H9 (cell line): ENCODE data around the gene LRIT1. TPM values are rescaled to one million over a fixed set of nuclear protein-coding genes. Genes with fewer than 3 reads are reported as not detected.

Experiments used
- DNase-seq: peaks from one replicate; pipeline ENCODE4 v3.0.0-alpha.2; 2017
- H2AFZ ChIP-seq: one replicate; pipeline ENCODE4 v1.6.1; 2013; ENCODE audit warnings: mild to moderate bottlenecking, low read length, control low read depth, moderate library complexity
- H2AK5ac ChIP-seq: 2 replicates; pipeline ENCODE4 v1.6.1; 2013; ENCODE audit warnings: low read length, control low read depth, mixed read lengths; ENCODE audit not compliant: insufficient read length
- H2BK120ac ChIP-seq: one replicate; pipeline ENCODE4 v1.6.1; 2013; ENCODE audit warnings: low read depth, mild to moderate bottlenecking, low read length, control low read depth, inconsistent platforms; ENCODE audit not compliant: poor library complexity, severe bottlenecking
- H2BK12ac ChIP-seq: 2 replicates; pipeline ENCODE4 v1.6.1; 2013; ENCODE audit warnings: low read length, control low read depth, mixed read lengths, low read depth; ENCODE audit not compliant: insufficient read length
- H2BK15ac ChIP-seq: 2 replicates; pipeline ENCODE4 v1.6.1; 2013; ENCODE audit warnings: low read depth, low read length, control low read depth
- H2BK20ac ChIP-seq: one replicate; pipeline ENCODE4 v1.6.1; 2013; ENCODE audit warnings: low read depth, mild to moderate bottlenecking, low read length, control low read depth, inconsistent platforms; ENCODE audit not compliant: poor library complexity, severe bottlenecking
- H2BK5ac ChIP-seq: 2 replicates; pipeline ENCODE4 v1.6.1; 2013; ENCODE audit warnings: low read length, control low read depth, mixed read lengths; ENCODE audit not compliant: insufficient read length
- H3K14ac ChIP-seq: 2 replicates; pipeline ENCODE4 v1.6.1; 2013; ENCODE audit warnings: low read length, control low read depth; ENCODE audit not compliant: insufficient read depth
- H3K18ac ChIP-seq: 2 replicates; pipeline ENCODE4 v1.6.1; 2013; ENCODE audit warnings: low read depth, mild to moderate bottlenecking, mixed read lengths, low read length, control low read depth; ENCODE audit not compliant: insufficient read length
- H3K23ac ChIP-seq: 2 replicates; pipeline ENCODE4 v1.6.1; 2013; ENCODE audit warnings: low read length, control low read depth, mixed read lengths, low read depth; ENCODE audit not compliant: insufficient read length
- H3K23me2 ChIP-seq: 2 replicates; pipeline ENCODE4 v1.6.1; 2013; ENCODE audit warnings: low read depth, mild to moderate bottlenecking, mixed read lengths, low read length, control low read depth; ENCODE audit not compliant: insufficient read length, poor library complexity, severe bottlenecking
- H3K27ac ChIP-seq: 2 replicates; pipeline ENCODE4 v1.5.1; 2013; ENCODE audit warnings: low read length, control low read depth, mixed read lengths, low read depth; ENCODE audit not compliant: insufficient read length
- H3K27me3 ChIP-seq: 2 replicates; pipeline ENCODE4 v1.6.1; 2013; ENCODE audit warnings: low read length, control low read depth, inconsistent platforms; ENCODE audit not compliant: insufficient read depth
- H3K4ac ChIP-seq: 2 replicates; pipeline ENCODE4 v1.6.1; 2013; ENCODE audit warnings: low read depth, mild to moderate bottlenecking, control low read depth, inconsistent platforms, low read length, moderate library complexity
- H3K4me1 ChIP-seq: 2 replicates; pipeline ENCODE4 v1.6.1; 2013; ENCODE audit warnings: low read length, control low read depth, inconsistent platforms; ENCODE audit not compliant: insufficient read depth
- H3K4me2 ChIP-seq: 2 replicates; pipeline ENCODE4 v1.6.1; 2013; ENCODE audit warnings: low read length, control low read depth, mixed read lengths; ENCODE audit not compliant: insufficient read length, insufficient read depth
- H3K56ac ChIP-seq: 2 replicates; pipeline ENCODE4 v1.6.1; 2013; ENCODE audit warnings: low read depth, mild to moderate bottlenecking, mixed read lengths, low read length, control low read depth; ENCODE audit not compliant: insufficient read length
- H3K79me1 ChIP-seq: 2 replicates; pipeline ENCODE4 v1.6.1; 2013; ENCODE audit warnings: low read depth, mild to moderate bottlenecking, moderate library complexity, low read length, control low read depth, inconsistent platforms; ENCODE audit not compliant: insufficient read depth, poor library complexity, severe bottlenecking
- H3K79me2 ChIP-seq: 2 replicates; pipeline ENCODE4 v1.6.1; 2013; ENCODE audit warnings: low read length, control low read depth, inconsistent platforms; ENCODE audit not compliant: insufficient read depth
- H3K9ac ChIP-seq: 2 replicates; pipeline ENCODE4 v1.6.1; 2013; ENCODE audit warnings: low read length, control low read depth, mixed read lengths; ENCODE audit not compliant: insufficient read length; ENCODE audit errors: extremely low read depth
- H3K9me3 ChIP-seq: one replicate; pipeline ENCODE4 v1.6.1; 2013; ENCODE audit warnings: low read depth, low read length, inconsistent platforms; ENCODE audit not compliant: control insufficient read depth
- H3T11ph ChIP-seq: one replicate; pipeline ENCODE4 v1.6.1; 2013; ENCODE audit warnings: mild to moderate bottlenecking, low read length, control low read depth, inconsistent platforms
- H4K20me1 ChIP-seq: one replicate; pipeline ENCODE4 v1.6.1; 2013; ENCODE audit not compliant: control insufficient read depth, insufficient read length, insufficient read depth
- H4K5ac ChIP-seq: 2 replicates; pipeline ENCODE4 v1.6.1; 2013; ENCODE audit warnings: low read depth, mild to moderate bottlenecking, mixed read lengths, low read length, control low read depth; ENCODE audit not compliant: insufficient read length
- H4K8ac ChIP-seq: replicated peaks from 2 replicates; pipeline ENCODE4 v1.6.1; 2013; ENCODE audit warnings: low read length, control low read depth, mixed read lengths, low read depth; ENCODE audit not compliant: insufficient read length
- H4K91ac ChIP-seq: 2 replicates; pipeline ENCODE4 v1.6.1; 2013; ENCODE audit warnings: low read depth, mild to moderate bottlenecking, moderate library complexity, mixed read lengths, low read length, control low read depth; ENCODE audit not compliant: insufficient read length
- H3K27ac Mint-ChIP-seq, 3 experiments: 2 replicates in 2 of 3; 3 replicates in 1 of 3; pipeline ENCODE4 v1.8.0; 2020 to 2021; ENCODE audit warnings: mixed read lengths in 3 of 3, mild to moderate bottlenecking in 1 of 3, moderate library complexity in 1 of 3
- H3K27me3 Mint-ChIP-seq: 2 replicates; pipeline ENCODE4 v1.8.0; 2021; ENCODE audit warnings: low read depth, mild to moderate bottlenecking, moderate library complexity, mixed read lengths
- H3K36me3 Mint-ChIP-seq, 3 experiments: 2 replicates in 2 of 3; 3 replicates in 1 of 3; pipeline ENCODE4 v1.8.0; 2020 to 2021; ENCODE audit warnings: low read depth in 3 of 3, mixed read lengths in 3 of 3; ENCODE audit not compliant: insufficient read depth in 1 of 3
- H3K4me1 Mint-ChIP-seq, 2 experiments: 2 replicates each; pipeline ENCODE4 v1.8.0; 2020; ENCODE audit warnings: mixed read lengths in 2 of 2
- H3K4me3 Mint-ChIP-seq, 2 experiments: 2 replicates in 1 of 2; 3 replicates in 1 of 2; pipeline ENCODE4 v1.8.0; 2020 to 2021; ENCODE audit warnings: mild to moderate bottlenecking in 2 of 2, mixed read lengths in 2 of 2, moderate library complexity in 1 of 2
- H3K9me3 Mint-ChIP-seq, 2 experiments: 2 replicates in 1 of 2; 3 replicates in 1 of 2; pipeline ENCODE4 v1.8.0; 2020; ENCODE audit warnings: mild to moderate bottlenecking in 2 of 2, mixed read lengths in 2 of 2, moderate library complexity in 1 of 2
- WGBS: extraction: QIAGEN DNeasy Blood & Tissue Kit; methylation state at CpG from one replicate; pipeline ENCODE4 v1.1.7; 2013; ENCODE audit warnings: missing lambda C conversion rate, low lambda C conversion rate, mixed read lengths; ENCODE audit not compliant: insufficient read length; ENCODE audit errors: extremely low coverage; 5-methylcytosine and 5-hydroxymethylcytosine counted together
- total RNA-seq: library from RNA; stranded (reverse); gene quantifications from 2 replicates; pipeline ENCODE4 v1.2.1, GENCODE V29; 2021
- TF ChIP-seq, protein P1 (sequence below): fragments of 200-600 bp; sonication (generic); conservative IDR thresholded peaks from 3 replicates; pipeline ENCODE4 v1.8.0; 2021; ENCODE audit warnings: antibody characterized with exemption, mild to moderate bottlenecking

LRIT1 gene
- total RNA-seq, 1 experiment from 2014 or later: not detected

GRCh38 chr10:84262190-84262956 is 21.0 kb upstream of the LRIT1 start:
- Histone ChIP-seq H4K5ac (no peak overlapping the region), H4K20me1 (no peaks in the 10 kb centered on the region), H3K4ac (no peak overlapping the region), H3K27ac (no peak overlapping the region), H4K91ac (no peak overlapping the region), H2AK5ac (no peak overlapping the region), H3K23me2 (no peaks in the 10 kb centered on the region), H3K79me2 (no peaks in the 10 kb centered on the region), H3K4me2 (no peak overlapping the region), H2AFZ (no peak overlapping the region), H3K4me1 (no peaks in the 10 kb centered on the region), H3K79me1 (no peaks in the 10 kb centered on the region), H3K9me3 (no peaks in the 10 kb centered on the region), H3K9ac (no peak overlapping the region), H3T11ph (no peak overlapping the region), H2BK120ac (no peak overlapping the region), H3K14ac (no peak overlapping the region), H2BK12ac (no peak overlapping the region), H3K18ac (no peak overlapping the region), H2BK20ac (no peak overlapping the region), H3K56ac (no peak overlapping the region), H3K27me3 (no peaks in the 10 kb centered on the region), H2BK5ac (no peak overlapping the region), H3K23ac (no peak overlapping the region), H4K8ac (no peak overlapping the region), H2BK15ac (no peak overlapping the region)
- Mint-ChIP-seq H3K4me3 (no peak overlapping the region; a peak in 1 of 5 replicates), H3K27ac (no peak overlapping the region; a peak in 1 of 7 replicates), H3K27me3 (peaks cover 4% of the 10 kb centered on the region), H3K4me1 (peaks cover 10 to 13% of the 10 kb centered on the region in 2 experiments), H3K9me3 (no peaks in the 10 kb centered on the region), H3K36me3 (no peaks in the 10 kb centered on the region; a peak in 1 of 7 replicates)
- WGBS: no CpG with 5 or more reads among the region's 13 CpGs
- DNase-seq: no peak
- TF ChIP-seq, protein P1, sequence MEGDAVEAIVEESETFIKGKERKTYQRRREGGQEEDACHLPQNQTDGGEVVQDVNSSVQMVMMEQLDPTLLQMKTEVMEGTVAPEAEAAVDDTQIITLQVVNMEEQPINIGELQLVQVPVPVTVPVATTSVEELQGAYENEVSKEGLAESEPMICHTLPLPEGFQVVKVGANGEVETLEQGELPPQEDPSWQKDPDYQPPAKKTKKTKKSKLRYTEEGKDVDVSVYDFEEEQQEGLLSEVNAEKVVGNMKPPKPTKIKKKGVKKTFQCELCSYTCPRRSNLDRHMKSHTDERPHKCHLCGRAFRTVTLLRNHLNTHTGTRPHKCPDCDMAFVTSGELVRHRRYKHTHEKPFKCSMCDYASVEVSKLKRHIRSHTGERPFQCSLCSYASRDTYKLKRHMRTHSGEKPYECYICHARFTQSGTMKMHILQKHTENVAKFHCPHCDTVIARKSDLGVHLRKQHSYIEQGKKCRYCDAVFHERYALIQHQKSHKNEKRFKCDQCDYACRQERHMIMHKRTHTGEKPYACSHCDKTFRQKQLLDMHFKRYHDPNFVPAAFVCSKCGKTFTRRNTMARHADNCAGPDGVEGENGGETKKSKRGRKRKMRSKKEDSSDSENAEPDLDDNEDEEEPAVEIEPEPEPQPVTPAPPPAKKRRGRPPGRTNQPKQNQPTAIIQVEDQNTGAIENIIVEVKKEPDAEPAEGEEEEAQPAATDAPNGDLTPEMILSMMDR: no peak
